Peyer's patch (tissue), 4 donors: ENCODE data around the gene ANO2.

Source experiments
- CTCF ChIP-seq, 6 experiments: fragments of 450-650 bp in 4 of 6; fragments of 200-600 bp in 2 of 6; sonication (generic) in 1 of 6; IDR thresholded peaks; one replicate each; pipeline ENCODE4 v1.5.1; 2017 to 2019; ENCODE audit warnings: antibody characterized with exemption in 6 of 6, mild to moderate bottlenecking in 3 of 6, moderate library complexity in 1 of 6
- POLR2A ChIP-seq, 2 donors: fragments of 450-650 bp; IDR thresholded peaks; one replicate each; pipeline ENCODE4 v1.5.1; 2017; ENCODE audit warnings: antibody characterized with exemption in 2 of 2, mild to moderate bottlenecking in 2 of 2, moderate library complexity in 2 of 2

DNA sequence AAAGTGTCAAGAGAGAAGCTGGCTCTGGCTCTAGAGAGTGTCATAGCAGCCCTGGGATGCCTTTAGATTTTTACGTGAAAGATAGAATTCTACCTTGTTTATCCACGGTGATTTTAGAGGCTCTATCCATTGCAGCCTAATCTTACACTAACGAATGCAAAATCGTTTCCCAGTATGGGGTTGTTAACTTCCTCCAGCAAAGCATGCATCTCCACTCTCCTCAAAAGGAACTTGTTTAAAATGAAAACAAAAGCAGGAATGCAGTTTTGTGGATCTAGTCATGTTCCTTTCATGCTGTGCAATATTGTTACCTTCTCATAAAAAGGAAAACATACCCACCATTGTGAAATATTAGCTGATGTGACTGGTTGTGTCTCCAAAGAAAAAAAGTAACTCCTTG, 88.4 kb downstream of the ANO2 start:
- no peak for TF ChIP-seq CTCF (IDR thresholded peaks at IDR 0.05)
- TF ChIP-seq POLR2A (IDR thresholded peaks at IDR 0.05) = no peak
